ENCODE measurements around the gene DGKQ.

The DGKQ gene, protein sequence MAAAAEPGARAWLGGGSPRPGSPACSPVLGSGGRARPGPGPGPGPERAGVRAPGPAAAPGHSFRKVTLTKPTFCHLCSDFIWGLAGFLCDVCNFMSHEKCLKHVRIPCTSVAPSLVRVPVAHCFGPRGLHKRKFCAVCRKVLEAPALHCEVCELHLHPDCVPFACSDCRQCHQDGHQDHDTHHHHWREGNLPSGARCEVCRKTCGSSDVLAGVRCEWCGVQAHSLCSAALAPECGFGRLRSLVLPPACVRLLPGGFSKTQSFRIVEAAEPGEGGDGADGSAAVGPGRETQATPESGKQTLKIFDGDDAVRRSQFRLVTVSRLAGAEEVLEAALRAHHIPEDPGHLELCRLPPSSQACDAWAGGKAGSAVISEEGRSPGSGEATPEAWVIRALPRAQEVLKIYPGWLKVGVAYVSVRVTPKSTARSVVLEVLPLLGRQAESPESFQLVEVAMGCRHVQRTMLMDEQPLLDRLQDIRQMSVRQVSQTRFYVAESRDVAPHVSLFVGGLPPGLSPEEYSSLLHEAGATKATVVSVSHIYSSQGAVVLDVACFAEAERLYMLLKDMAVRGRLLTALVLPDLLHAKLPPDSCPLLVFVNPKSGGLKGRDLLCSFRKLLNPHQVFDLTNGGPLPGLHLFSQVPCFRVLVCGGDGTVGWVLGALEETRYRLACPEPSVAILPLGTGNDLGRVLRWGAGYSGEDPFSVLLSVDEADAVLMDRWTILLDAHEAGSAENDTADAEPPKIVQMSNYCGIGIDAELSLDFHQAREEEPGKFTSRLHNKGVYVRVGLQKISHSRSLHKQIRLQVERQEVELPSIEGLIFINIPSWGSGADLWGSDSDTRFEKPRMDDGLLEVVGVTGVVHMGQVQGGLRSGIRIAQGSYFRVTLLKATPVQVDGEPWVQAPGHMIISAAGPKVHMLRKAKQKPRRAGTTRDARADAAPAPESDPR

GRCh38 chr4:973431-974397 is at the start of gene DGKQ:
TSS of gene DGKQ (minus strand) at chr4:973569. CDS start at chr4:973482, 87 bp downstream.
- DNase-seq (ENCODE audit: low spot score), result peak; percentile 66
- FAIRE-seq, result no peak

DNA sequence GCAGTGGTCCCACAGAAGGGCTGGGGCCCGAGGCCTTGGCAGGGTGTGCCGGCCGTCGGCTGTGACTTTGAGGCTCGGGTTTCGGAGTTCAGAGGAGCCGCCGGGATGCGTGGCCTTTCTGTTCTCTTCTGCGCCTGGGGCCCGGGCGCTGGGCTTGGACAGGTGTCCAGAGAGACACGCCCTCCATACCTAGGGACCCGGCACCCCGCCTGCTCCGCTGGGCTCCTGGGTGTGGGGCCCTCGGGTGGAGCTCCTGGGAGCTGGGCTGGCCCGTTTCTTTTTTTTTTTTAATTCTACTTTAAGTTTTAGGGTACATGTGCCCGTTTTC is 49.3 kb upstream of the DGKQ start:
- no peak for FAIRE-seq
- DNase-seq (ENCODE audit: low spot score), result no peak

DNA sequence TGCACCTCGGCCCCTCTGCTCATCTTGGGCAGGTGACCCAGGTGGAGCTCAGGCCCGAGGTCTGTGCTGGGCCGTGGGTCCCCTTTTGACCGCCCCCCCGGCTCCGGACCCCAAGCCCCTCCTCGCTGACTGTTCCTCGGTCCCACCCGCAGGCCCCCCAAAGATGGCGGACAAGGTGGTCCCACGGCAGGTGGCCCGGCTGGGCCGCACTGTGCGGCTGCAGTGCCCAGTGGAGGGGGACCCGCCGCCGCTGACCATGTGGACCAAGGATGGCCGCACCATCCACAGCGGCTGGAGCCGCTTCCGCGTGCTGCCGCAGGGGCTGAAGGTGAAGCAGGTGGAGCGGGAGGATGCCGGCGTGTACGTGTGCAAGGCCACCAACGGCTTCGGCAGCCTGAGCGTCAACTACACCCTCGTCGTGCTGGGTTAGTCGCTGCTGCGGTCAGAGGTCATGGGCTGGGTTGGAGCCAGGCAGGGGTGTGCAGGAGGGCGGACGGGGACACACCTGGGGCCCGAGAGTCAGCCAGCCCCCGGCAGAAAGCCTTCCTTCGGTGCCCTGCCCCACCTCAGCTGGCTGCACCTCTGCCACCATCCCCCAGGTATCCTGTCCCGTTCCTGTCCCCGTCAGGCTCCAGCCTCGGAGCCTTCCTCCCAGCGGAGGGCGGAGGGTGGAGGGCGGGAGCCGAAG is 48.8 kb upstream of the DGKQ start:
- DNase-seq (ENCODE audit: low spot score), result no peak
- FAIRE-seq, result no peak

DNA sequence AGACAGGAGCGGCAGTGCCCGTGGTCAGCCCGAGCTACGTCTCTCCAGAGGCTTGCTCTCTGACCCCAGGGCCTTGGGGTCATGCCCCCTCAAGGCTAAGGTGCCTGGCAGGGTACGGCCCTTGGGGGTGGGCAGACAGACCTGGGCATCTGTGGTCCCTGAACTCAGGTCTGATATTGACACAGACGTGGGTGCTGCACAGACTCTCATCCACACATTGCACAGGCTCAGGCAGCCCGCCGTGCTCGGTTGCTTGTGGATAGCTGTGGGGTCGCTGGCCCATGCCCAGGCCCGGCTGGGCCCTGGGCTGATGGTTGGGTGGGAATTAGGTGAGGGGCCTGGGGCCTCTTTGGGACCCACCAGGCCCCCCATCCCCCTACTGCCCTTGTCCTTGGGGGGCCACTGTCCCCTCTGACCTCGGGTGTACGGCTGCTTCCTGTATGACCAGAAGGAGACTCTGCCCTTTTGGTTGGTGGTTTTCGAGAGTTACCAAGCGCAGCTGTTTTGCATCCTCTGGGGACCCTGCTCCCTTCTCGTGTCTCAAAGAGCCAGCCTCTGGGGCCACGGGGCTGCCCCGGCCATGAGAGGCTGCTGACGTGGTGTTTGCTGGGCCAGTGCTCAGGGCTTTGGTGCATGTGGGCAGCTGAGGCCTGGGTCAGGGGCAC is 48.1 kb upstream of the DGKQ start:
- FAIRE-seq (no peak), DNase-seq (ENCODE audit: low spot score) (no peak)

- FAIRE-seq (no peak), DNase-seq (ENCODE audit: low spot score) (no peak)
Measured at GRCh38 chr4:1019729-1020470, 46.5 kb upstream of the DGKQ start.

GRCh38 chr4:1019320-1019719 is 46.0 kb upstream of the DGKQ start:
- no peak for FAIRE-seq
- no peak for DNase-seq (ENCODE audit: low spot score)

DNA sequence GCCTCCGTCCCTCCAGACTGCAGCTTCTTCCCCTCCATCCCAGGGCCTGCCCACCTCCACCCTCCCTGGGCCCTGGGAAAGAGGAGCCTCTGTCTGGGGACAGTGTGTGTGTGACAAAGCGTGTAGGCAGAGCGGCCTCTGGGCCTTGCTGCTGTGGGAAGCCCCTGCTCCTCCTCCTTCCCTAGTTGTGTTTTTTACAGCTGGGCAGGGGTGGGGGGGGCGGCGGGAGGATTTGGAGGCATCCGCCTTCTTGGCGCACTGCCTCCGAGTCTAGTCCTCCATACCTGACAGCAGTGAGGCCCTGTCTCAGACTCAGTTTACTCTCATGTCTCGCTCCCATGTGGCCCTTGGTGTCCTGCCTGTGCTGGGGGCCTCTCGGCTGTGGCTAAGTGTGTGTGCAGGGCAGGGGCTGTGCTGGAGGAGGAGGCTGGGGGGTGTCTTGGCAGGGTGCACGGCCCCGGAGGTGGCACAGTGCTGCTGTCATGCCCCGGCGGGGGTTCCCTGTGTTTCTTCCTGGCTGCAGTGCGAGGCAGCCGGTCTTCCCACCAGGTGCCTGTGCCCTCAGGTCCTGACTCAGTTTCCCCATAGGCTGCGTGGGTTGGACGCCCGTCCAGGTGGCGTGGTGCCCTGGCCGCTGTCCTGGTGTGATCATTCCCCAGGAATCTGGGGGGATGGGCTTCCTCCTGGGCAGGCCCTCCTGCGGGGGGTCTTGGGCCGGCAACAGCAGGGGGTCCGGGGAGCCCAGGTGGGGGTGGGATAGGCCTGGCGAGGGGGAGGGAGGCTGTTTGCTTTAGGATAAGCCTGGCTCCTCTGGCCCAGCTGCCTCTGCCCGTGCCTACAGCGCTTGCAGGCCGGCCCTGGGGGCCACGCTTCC is 45.0 kb upstream of the DGKQ start:
- FAIRE-seq, result no peak
- no peak for DNase-seq (ENCODE audit: low spot score)

DNA sequence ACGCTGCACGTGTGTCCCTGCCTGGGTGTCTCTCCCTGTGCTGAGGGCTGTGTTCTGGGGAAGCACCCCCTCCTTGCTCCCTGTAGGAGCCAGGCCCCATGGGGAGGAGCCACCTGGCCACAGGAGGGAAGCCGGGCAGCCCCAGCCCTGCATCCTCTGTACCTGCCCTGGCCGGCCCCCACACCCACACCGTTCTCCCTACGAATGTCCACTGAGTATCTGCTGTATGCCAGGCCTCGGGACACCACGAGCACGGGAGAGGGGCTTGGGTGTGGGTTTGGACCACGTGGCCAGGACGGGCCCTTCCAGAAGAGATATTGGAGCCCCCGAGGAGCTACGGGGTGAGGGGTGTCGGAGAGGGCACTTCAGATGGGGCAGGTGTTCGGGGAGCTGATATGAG is 44.3 kb upstream of the DGKQ start:
- no peak for DNase-seq (ENCODE audit: low spot score)

GRCh38 chr4:1017211-1017610 is 43.8 kb upstream of the DGKQ start:
- no peak for FAIRE-seq
- no peak for DNase-seq (ENCODE audit: low spot score)

More for the DNA sequence above, 44.3 kb upstream of the DGKQ start:
- FAIRE-seq, result no peak

DNA sequence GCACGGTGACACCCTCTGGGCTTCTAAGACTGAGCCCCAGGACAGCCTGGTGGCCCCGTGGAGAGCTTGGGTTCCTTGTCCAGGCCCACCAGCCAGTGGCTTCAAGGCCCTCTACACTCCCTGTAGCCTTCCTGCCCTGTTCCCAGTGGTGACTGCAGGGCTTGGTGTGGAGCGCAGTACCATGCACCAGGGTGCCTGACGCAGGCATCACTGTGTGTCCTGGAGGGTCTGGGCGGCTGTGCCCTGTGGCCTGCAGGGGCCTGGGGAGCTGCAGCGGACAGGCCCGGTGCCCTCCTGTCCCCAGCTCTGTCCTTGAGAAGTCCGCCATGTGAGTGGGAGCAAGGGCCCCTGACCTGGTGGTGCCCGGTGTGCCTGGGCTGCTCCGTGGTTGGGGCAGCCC is 42.4 kb upstream of the DGKQ start:
- no peak for FAIRE-seq
- DNase-seq (ENCODE audit: low spot score), result no peak

DNA sequence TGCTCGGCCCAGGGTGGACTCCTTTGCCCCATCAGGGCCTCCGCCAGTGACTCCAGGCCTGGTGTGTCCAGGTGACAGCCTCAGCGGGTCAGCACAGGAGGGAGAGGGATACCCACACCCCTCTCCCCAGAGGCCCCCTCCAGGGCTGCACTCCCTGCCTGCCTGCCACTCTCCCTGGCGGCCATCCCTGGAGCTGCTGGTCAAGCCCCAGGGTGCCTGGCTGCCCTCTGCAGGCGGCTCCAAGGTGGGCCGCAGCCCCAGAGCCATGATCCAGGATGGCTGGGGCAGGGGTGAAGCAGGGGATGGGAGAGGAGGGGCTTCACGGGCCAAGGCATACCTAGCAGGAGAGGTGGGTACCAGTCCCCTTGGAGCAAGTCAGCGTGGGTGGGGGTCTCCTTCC is 41.8 kb upstream of the DGKQ start:
- FAIRE-seq, result no peak

DNA sequence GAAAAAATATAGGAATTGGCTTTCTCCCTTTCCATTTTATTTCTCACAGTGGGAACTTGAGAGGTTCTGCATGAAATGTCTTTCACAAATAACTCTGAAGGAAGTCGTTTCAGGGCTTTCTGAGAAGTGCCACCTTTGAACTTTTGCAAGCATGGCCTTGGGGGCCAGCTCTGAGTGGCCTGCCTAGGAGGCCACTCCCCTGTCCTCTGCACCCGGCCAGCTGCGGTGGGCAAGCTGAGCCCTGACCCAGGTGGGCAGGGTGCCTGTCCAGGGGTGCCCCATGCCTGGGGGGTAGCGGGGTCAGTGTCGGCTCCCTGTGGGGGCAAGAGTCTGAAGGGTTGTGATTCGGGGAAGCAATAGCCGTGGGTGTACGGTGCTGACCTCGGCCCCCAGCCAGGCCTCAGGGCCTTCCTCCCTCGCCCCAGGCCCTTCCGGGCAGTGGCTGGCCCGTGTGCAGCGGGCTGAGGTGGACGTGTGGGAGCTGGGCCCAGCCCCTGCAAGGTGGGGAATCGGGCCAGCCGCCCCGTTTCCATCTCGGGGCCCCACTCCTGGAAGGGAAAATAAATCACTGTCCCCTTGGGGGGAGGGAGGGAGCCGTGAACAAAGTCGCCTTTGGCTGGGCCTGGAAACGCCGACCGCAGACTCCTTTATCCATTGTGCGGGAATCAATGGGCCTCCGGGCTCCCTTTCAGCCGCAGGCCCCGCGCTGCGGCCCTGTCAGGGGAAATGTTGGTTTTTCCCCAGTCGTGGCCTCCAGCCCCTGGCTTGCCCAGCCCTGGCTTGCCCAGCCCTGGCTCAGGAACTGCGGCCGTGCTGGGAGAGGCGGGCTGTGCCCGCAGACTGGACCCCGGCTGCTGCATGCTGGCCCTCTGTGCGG is 41.2 kb upstream of the DGKQ start:
- DNase-seq (ENCODE audit: low spot score) (no peak), FAIRE-seq (no peak)

More for the DNA sequence above, 41.8 kb upstream of the DGKQ start:
- no peak for DNase-seq (ENCODE audit: low spot score)

DNA sequence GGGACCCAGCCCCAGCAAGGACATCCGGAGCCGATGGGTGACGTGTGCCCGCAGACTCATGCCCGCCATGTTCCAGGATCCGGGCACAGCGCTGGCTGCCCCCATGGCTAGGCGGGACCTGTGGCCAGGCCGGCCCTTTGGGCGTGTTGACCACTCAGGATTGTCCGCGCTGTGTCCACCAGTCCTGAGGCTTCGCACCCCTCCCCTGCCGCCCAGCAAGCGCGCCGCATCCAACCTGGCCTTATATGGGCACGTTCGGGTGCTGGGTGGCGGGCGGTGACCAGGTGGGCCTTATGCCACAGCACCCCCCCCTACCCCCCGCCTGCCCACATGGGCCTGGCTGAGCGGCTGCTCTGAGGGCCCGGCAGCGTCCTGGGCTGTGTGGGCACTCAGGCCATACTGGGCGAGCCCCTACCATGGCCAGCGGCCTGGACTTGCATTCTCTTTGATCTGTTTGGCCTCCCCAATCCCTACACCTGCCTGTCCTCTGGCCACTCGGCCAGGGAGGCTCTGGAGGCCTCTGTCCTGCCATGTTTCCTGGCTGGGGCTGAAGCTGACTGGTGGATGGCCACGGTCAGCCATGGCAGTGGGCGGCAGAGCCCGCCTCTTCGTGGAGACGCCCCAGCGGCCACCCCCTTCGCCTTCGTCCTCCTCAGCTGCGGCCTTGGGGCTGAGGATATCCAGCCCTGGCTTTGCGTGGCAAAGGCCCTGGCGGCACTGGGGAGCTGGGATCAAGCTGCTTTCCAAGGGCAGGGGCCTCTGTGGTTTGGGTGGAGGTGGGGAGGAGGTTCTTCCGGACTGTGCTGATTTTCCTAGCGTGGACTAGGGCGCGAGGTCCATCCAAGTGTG is 40.1 kb upstream of the DGKQ start:
- DNase-seq (ENCODE audit: low spot score), result no peak
- FAIRE-seq, result no peak

DNA sequence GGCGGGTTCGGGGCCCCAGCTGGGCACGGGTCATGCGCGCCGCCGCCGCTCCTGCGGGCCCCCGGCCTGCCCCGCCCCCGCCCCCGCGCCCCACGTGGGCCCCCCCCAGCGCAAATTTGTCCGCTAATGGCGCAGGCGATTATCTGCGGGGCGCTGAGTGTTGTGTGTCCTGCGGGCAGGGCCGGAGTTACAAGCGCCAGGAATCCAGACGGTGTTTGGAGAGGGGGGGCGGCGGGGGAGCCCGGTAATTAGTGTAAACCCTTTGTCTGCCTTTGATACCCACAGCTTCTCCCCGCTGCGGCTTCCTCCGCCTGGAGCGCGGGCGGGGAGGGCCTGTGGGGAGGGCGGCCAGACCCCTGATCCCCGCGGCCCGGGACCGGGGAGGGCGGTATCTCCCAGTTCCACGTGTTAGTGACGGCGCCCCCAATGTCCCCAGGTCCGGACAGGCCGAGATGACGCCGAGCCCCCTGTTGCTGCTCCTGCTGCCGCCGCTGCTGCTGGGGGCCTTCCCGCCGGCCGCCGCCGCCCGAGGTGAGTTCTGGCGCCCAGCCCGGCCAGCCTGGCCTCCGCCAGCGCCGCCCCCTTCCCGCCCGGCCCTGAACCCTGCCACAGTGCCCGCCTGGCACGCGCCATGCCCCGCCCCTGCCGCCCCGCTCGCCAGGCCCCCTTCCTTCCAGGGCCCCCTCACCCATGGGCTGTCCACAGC is 38.8 kb upstream of the DGKQ start:
- DNase-seq (ENCODE audit: low spot score) (peak; percentile 46), FAIRE-seq (no peak)

DNA sequence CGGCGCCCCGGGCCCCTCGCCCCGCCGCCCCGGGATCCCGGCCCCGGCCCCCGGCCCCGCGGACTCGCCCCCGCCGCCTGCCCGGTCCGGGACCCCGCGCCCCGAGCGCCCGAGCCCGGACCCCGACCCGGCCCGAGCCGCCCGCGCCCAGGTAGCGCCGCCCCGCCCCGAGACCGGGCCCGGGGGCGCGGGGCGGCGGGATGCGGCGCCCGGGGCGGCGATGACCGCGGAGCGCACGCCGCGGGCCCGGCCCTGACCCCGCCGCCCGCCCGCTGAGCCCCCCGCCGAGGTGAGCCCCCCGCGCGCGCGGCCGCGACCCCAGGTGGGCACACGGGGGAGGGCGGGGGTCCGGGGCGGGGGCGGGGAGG is 38.3 kb upstream of the DGKQ start:
- FAIRE-seq, result no peak

More for the DNA sequence above, 38.3 kb upstream of the DGKQ start:
- DNase-seq (ENCODE audit: low spot score), result no peak
